Measurements from ENCODE around the gene C19orf53. TPM values are rescaled to one million over a fixed set of nuclear protein-coding genes. Genes with fewer than 3 reads are reported as not detected.

The C19orf53 gene
- total and polyA plus RNA-seq, 12 donors = 80.5 to 389 (median 90.6) TPM

GRCh38 chr19:13808856-13809255 is 34.6 kb downstream of the C19orf53 start:
- H3K27ac ChIP-seq = no peak overlapping the region
- peak in 1 of 8 donors; percentile 28 for ATAC-seq
- no peaks in the 10 kb centered on the region for H3K9me3 ChIP-seq
- intact Hi-C loops (cut with DNase I) = no loop called here
- H3K4me1 ChIP-seq = peaks cover 0 to 3% (median 0%) of the 10 kb centered on the region in 9 donors
- 95 to 97% methylated on average over 34 of the region's 34 CpGs for WGBS, 2 donors
- TF ChIP-seq CTCF (IDR thresholded peaks at IDR 0.05) = no peak
- no peak for DNase-seq
- peaks cover 0 to 80% (median 11%) of the 10 kb centered on the region in 9 donors for H3K36me3 ChIP-seq
- H3K4me3 ChIP-seq = no peak overlapping the region
- no peaks in the 10 kb centered on the region for H3K27me3 ChIP-seq

- Histone ChIP-seq H3K4me1 (peaks cover 0 to 1% (median 0%) of the 10 kb centered on the region in 9 donors), H3K27me3 (no peaks in the 10 kb centered on the region), H3K27ac (no peak overlapping the region), H3K36me3 (peaks cover 0 to 91% (median 11%) of the 10 kb centered on the region in 9 donors), H3K4me3 (no peak overlapping the region), H3K9me3 (no peaks in the 10 kb centered on the region)
- 94 to 96% methylated on average over 11 of the region's 11 CpGs for WGBS, 2 donors
- DNase-seq (no peak), ATAC-seq (no peak)
- intact Hi-C loops (cut with DNase I) = no loop called here
- TF ChIP-seq CTCF (IDR thresholded peaks at IDR 0.05) = no peak
These were observed 38.3 kb downstream of the C19orf53 start for GRCh38 chr19:13812544-13812943.

- DNase-seq (no peak), ATAC-seq (no peak)
- TF ChIP-seq CTCF (IDR thresholded peaks at IDR 0.05) = no peak
- peaks cover 0 to 88% (median 11%) of the 10 kb centered on the region in 9 donors for H3K36me3 ChIP-seq
- H3K4me3 ChIP-seq = no peak overlapping the region
- peaks cover 0 to 7% (median 0%) of the 10 kb centered on the region in 9 donors for H3K4me1 ChIP-seq
- intact Hi-C loops (cut with DNase I) = no loop called here
- WGBS, 2 donors = 94 to 98% methylated on average over 2 of the region's 2 CpGs
- no peaks in the 10 kb centered on the region for H3K27me3 ChIP-seq
- H3K27ac ChIP-seq = no peak overlapping the region
- H3K9me3 ChIP-seq = no peaks in the 10 kb centered on the region
These were observed 38.9 kb downstream of the C19orf53 start for GRCh38 chr19:13813147-13813546.

- ATAC-seq (no peak), DNase-seq (no peak)
- WGBS, 2 donors = 95 to 96% methylated on average over 21 of the region's 21 CpGs
- no peak overlapping the region for H3K27ac ChIP-seq
- TF ChIP-seq CTCF (IDR thresholded peaks at IDR 0.05) = no peak
- no peaks in the 10 kb centered on the region for H3K9me3 ChIP-seq
- peaks cover 0 to 9% (median 0%) of the 10 kb centered on the region in 9 donors for H3K4me1 ChIP-seq
- H3K27me3 ChIP-seq = no peaks in the 10 kb centered on the region
- intact Hi-C loops (cut with DNase I) = no loop called here
- H3K36me3 ChIP-seq = peaks cover 0 to 80% (median 4%) of the 10 kb centered on the region in 9 donors
- no peak overlapping the region for H3K4me3 ChIP-seq
These were observed 40.3 kb downstream of the C19orf53 start for GRCh38 chr19:13814550-13814949.

Data from heart right ventricle (tissue), 16 donors.